NK-92 (cell line): Measurements from ENCODE around the gene GRIK5.
"Not testable (repeated sequence)": the region's sequence is repeated elsewhere in the genome, so short reads cannot be mapped to it uniquely, and the experiment has no call there.

Experiments used
- DNase-seq: peaks from one replicate; lab custom pipeline; 2025; ENCODE audit not compliant: unreplicated experiment; lab: John Stamatoyannopoulos, UW

Gene GRIK5

GRCh38 chr19:42023121-42023942, 46.7 kb downstream of the GRIK5 start:
- no peak for DNase-seq

GRCh38 chr19:42022616-42023015, 47.4 kb downstream of the GRIK5 start:
- DNase-seq, result no peak

- no peak for DNase-seq
Observed at GRCh38 chr19:42021185-42021584, 48.8 kb downstream of the GRIK5 start.

GRCh38 chr19:42018503-42019193, 51.4 kb downstream of the GRIK5 start:
- no peak for DNase-seq

- DNase-seq, result no peak
Observed at GRCh38 chr19:42017040-42017439, 53.0 kb downstream of the GRIK5 start.

GRCh38 chr19:42012747-42013146, 57.3 kb downstream of the GRIK5 start:
- not testable (repeated sequence) for DNase-seq

GRCh38 chr19:42010245-42011126, 59.5 kb downstream of the GRIK5 start:
- DNase-seq, result no peak

- no peak for DNase-seq
Observed at GRCh38 chr19:42006569-42006968, 63.4 kb downstream of the GRIK5 start.

- DNase-seq, result no peak
Observed at GRCh38 chr19:42005504-42005903, 64.5 kb downstream of the GRIK5 start.

- no peak for DNase-seq
Observed at GRCh38 chr19:42003506-42004294, 66.3 kb downstream of the GRIK5 start.

GRCh38 chr19:41999878-42000208, 70.2 kb downstream of the GRIK5 start:
- DNase-seq, result no peak

GRCh38 chr19:41999071-41999877, 70.7 kb downstream of the GRIK5 start:
- no peak for DNase-seq

GRCh38 chr19:41998246-41999020, 71.6 kb downstream of the GRIK5 start:
- no peak for DNase-seq

GRCh38 chr19:41997851-41998229, 72.2 kb downstream of the GRIK5 start:
- DNase-seq, result no peak

- no peak for DNase-seq
Observed at GRCh38 chr19:41997121-41997850, 72.7 kb downstream of the GRIK5 start.

- no peak for DNase-seq
Observed at GRCh38 chr19:41995959-41996797, 73.8 kb downstream of the GRIK5 start.
